Left lung (tissue), 10 donors: ENCODE data around the gene MYADML2. TPM values are rescaled to one million over a fixed set of nuclear protein-coding genes. Genes with fewer than 3 reads are reported as not detected.

Experiments
- ATAC-seq: fragments of 200-7000 bp; cut with Tn5 transposase; one replicate; pipeline ENCODE4 v1.9.1; 2020; ENCODE audit warnings: moderate library complexity
- DNase-seq, 4 donors: peaks; one replicate each; pipeline ENCODE4 v3.0.0-alpha.2; 2013 to 2020
- H3K27ac ChIP-seq, 2 donors: fragments of 200-600 bp; sonication (generic) in 1 of 2; one replicate each; pipeline versions ENCODE4 v1.5.0 to v1.8.0; 2020 to 2021
- H3K27me3 ChIP-seq, 2 donors: fragments of 200-600 bp; sonication (generic) in 1 of 2; one replicate each; pipeline versions ENCODE4 v1.5.0 to v1.8.0; 2020 to 2021
- H3K36me3 ChIP-seq, 2 donors: fragments of 200-600 bp; sonication (generic) in 1 of 2; one replicate each; pipeline versions ENCODE4 v1.5.0 to v1.8.0; 2020 to 2021
- H3K4me1 ChIP-seq, 2 donors: fragments of 200-600 bp; one replicate each; pipeline ENCODE4 v1.8.0; 2021
- H3K4me3 ChIP-seq, 2 donors: fragments of 200-600 bp; sonication (generic) in 1 of 2; one replicate each; pipeline versions ENCODE4 v1.5.0 to v1.8.0; 2020 to 2021; ENCODE audit warnings: mild to moderate bottlenecking in 1 of 2
- H3K9me3 ChIP-seq, 2 donors: fragments of 200-600 bp; sonication (generic) in 1 of 2; one replicate each; pipeline versions ENCODE4 v1.5.0 to v1.8.0; 2020 to 2021
- CTCF ChIP-seq, 2 donors: fragments of 200-600 bp; sonication (generic) in 1 of 2; IDR thresholded peaks; one replicate each; pipeline versions ENCODE4 v1.5.0 to v1.8.0; 2021; ENCODE audit warnings: antibody characterized with exemption in 2 of 2
- intact Hi-C, 2 donors: fragments of 100-400 bp; cut with DNase I; formaldehyde crosslinking; loops; one replicate each; pipeline versions ENCODE4 v1.11.2 to v1.14.2; 2022
- polyA plus RNA-seq, 6 donors: library from polyadenylated mRNA; unstranded; fragments of 120-200 nt; gene quantifications; one replicate each; pipeline ENCODE4 v1.2.1, GENCODE V29; 2013; ENCODE audit not compliant: insufficient read length in 6 of 6
- total RNA-seq, 2 donors: library from RNA; stranded (reverse); fragmentation: NEBNext Ultra II Directional; extraction: Animal tissue kit (Norgen Biotek cat#: 25700); gene quantifications; one replicate each; pipeline ENCODE4 v1.2.1, GENCODE V29; 2021
- donor health status: DM: no; HTN: yes; CAD: no.
- donor health status: DM: no; HTN: no; CAD: no.

Gene MYADML2
- total and polyA plus RNA-seq, 8 donors, result 0.08 to 0.20 (median 0.09) TPM; not detected in 3

- Histone ChIP-seq H3K36me3 (peaks cover 0 to 13% of the 10 kb centered on the region in 2 donors), H3K27me3 (peaks cover 0 to 38% of the 10 kb centered on the region in 2 donors), H3K9me3 (no peaks in the 10 kb centered on the region), H3K27ac (peak overlapping the region; percentile 96 to 98), H3K4me1 (peaks cover 19 to 62% of the 10 kb centered on the region in 2 donors), H3K4me3 (peak overlapping the region; percentile 66 to 98)
- intact Hi-C loops, result no loop called here
- peak; percentile 63 for ATAC-seq
- TF ChIP-seq CTCF (IDR thresholded peaks at IDR 0.05), result no peak
- peak; percentile 32 to 90 (median 81) for DNase-seq
These were observed 20.4 kb downstream of the MYADML2 start for GRCh38 chr17:81926451-81927151.

GRCh38 chr17:81925860-81926450, 21.1 kb downstream of the MYADML2 start:
- peak overlapping the region; percentile 66 to 98 for H3K4me3 ChIP-seq
- peaks cover 0 to 31% of the 10 kb centered on the region in 2 donors for H3K27me3 ChIP-seq
- no peaks in the 10 kb centered on the region for H3K9me3 ChIP-seq
- H3K36me3 ChIP-seq, result peaks cover 0 to 20% of the 10 kb centered on the region in 2 donors
- DNase-seq, result no peak
- no peak for TF ChIP-seq CTCF (IDR thresholded peaks at IDR 0.05)
- H3K27ac ChIP-seq, result peak overlapping the region; percentile 96 to 98
- H3K4me1 ChIP-seq, result peaks cover 19 to 67% of the 10 kb centered on the region in 2 donors
- intact Hi-C loops, result no loop called here
- no peak for ATAC-seq

- peak overlapping the region in 1 of 2 donors; percentile 98 for H3K27ac ChIP-seq
These were observed 22.2 kb downstream of the MYADML2 start for GRCh38 chr17:81924557-81925532.

More at GRCh38 chr17:81924557-81925532, 22.2 kb downstream of the MYADML2 start:
- no peak for TF ChIP-seq CTCF (IDR thresholded peaks at IDR 0.05)
- ATAC-seq (no peak), DNase-seq (no peak)
- H3K4me1 ChIP-seq, result peaks cover 19 to 78% of the 10 kb centered on the region in 2 donors
- peaks cover 0 to 31% of the 10 kb centered on the region in 2 donors for H3K36me3 ChIP-seq
- H3K9me3 ChIP-seq, result no peaks in the 10 kb centered on the region
- peaks cover 0 to 20% of the 10 kb centered on the region in 2 donors for H3K27me3 ChIP-seq
- intact Hi-C loops, result no loop called here
- H3K4me3 ChIP-seq, result peak overlapping the region in 1 of 2 donors; percentile 98
